HG03196 (cell line): ENCODE results near the gene ACD.
A peak's percentile ranks its signal among the peaks of the same experiment; 100 is the strongest.

Experiments used
- ATAC-seq: cut with Tn5 transposase; IDR thresholded peaks from one replicate; pipeline ENCODE4 v1.9.1; 2021; ENCODE audit not compliant: unreplicated experiment

The ACD gene

DNA sequence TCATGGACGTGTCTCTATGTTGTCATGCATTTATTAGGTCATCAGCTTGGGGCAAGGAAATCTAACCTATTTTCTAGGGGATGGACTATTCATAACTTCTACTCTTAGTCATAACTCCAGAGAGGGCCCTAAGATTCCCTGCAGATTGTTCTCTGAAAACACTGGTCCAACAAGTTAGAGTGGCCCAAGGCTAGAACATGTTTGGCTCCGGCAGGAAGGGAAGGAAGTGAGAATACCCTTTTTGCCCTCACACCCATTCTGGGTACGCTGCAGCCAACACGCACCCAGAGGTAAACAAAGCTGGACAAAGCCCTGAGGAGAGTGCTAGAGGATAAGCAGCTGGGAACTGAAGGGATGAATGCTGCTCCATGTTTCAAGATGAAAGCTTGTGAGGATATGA is 16.5 kb upstream of the ACD start:
- ATAC-seq = no peak

DNA sequence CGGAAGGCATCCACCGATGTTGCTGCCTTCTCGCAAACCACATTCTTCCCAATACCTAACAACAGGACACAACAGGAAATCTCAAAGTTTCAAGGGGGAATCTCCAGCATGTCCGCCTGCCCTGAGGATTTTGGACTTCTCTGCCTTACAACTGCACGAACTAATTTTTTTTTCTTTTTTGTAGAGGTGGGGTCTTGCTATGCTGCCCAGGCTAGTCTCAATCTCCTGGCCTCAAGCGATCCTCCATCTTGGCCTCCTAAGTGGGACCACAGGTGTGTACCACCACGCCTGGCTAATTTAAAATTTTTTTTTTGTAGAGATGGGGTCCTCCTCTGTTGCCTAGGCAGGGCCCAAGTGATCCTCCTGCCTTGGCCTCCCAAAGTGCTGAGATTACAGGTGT is 15.9 kb upstream of the ACD start:
- no peak for ATAC-seq

DNA sequence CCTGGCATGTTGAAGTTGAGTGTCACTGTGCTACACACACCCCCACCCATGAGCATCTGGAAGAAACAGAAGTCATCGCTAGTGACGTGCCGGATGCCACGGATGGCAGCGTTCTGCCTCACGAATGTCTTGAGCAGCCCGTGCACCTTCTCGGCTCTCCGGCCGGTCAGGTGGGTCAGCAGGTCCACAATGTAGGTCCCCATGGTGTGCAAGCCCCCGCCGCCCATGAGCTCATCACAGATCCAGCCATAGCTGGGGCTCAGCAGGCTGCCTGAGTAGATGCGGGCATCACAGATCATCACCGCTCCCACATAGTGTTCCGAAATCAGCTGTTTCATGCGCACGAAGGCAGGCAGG is 15.5 kb upstream of the ACD start:
- ATAC-seq = no peak

DNA sequence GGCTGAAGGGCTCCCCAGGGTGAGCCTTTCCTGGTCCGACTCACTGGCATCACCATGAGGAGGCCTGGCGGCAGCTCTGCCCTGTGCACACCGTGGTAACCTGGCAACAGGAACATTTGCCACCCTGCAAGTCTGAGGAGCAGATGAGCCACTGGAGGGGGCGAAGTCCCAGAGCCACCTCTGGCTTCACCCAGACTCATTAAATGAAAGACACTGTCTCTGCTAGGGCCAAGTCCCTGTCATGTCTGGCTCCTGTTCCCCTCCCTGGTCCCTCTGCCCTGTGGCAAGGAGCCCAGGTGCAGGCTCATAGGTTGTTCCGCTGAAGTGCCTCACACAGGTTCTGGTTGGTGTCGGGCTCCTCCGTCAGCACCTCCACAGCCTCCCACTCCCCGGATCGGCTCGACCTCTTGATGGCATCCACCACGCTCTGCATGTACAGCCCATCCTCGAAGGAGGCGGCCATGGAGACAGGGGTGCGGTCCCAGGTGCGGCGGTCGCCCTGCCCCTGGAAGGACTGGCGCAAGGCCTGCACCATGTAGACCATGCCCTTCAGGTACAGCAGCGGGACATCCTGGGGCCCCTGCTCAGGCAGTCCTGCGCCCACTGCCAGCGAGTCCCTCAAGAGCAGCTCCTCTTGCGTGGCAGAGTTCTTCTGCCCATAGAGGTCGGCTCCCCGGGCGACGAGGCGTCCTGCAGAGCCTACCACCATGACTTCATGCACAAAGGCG is 15.0 kb upstream of the ACD start:
- ATAC-seq = no peak

DNA sequence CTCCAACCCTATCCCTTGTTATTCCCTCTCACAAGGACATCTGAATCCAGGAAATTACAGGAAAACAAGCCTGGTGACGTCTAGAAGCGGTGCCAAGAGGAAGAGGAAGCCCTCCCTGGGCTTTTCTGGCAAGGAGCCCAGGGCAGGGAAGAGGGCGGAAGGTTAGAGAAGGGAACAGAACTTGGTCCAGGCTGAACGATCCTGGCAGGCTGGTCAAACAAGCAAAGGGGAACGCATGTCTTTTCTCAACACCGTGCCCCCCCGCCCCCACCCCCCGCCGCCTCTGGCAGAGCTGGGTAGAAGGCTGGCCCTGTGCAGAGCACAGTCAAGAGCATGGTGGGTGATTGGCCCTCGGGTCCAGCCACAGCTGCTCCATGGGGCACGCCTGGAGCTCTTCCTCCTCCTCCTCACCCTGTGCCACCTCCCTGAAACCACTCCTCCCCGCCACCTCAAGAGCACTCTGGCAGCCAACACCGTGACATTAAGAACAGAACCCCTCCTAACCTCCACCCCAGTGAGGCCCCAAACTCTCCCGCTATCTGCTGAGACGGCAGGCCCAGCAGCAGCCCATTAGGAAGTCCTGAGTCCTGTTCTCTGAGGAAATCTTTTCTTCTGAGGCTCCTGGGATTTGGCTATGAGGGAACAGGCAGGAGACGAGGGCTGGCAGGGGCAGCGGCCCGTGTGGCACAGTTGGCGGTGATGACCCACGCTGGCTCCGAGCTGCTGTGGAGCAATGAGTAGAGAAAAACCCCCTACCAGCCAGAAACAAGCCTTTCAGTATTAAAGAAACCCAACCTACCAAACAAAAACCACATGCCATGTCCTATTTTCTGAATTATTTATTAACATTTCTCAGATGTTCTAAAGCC is 13.9 kb upstream of the ACD start:
- ATAC-seq = no peak

DNA sequence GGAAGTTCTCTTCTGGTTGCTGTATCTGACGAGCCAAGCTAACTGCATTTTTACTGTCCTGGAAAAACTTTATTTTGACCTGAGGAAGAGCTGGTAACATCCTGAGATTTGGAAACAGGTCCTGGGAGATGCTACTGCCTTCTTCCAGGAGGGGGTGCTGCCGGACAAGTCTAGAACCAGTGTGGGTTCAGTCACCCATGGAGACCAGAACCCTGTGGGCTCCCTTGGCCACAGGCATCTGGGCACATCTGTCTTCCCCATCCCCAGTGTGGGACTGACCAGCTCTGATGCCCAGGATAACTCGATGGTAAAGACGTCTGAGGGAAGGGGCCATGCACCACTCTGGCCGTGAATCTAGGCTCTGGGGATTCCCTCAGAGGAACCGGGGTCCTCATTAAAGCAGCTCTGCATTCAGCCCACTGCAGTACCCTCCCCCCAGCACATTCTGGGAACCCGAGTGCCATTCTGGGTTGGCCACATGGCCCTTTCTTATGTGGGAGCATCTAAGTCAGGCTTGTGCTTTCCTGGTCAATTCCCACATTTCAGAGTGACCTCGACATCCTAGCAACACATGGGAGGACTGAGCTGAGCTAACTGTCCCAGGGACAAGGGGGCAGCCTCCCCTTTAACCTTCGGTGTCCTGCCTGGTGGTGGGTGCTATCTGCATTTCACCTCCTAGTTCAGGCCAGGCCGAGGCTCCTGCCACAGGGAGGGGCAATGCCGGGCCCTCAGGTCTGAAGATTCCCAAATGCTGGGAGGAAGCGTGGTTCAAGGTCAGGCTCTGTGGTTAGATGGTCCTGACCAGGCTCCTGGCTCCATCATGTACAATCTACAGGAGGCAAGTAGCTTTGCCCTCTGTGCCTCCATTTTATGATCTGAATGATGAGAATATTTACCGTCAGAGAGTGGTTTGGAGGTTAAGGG is 12.9 kb upstream of the ACD start:
- no peak for ATAC-seq

DNA sequence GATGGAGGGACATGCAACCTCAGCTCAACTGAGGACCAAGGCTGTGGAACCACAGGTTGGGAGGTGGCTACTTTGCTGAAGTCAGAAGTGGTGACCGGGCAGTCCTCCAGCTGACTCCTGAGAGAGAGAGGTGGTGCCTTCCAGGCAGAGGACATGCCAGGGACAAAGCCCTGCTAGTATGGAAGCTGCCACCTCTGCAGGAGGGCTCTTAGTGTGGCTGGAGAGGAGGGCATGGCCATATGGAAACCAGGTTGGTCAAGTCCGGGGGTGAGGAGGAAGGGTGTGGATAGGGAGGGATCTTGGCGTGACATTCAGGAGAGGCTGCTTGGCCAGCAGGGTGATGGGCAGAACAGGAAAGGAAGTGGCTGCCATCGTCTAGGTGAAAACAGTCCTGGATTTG is 12.2 kb upstream of the ACD start:
- ATAC-seq = no peak

DNA sequence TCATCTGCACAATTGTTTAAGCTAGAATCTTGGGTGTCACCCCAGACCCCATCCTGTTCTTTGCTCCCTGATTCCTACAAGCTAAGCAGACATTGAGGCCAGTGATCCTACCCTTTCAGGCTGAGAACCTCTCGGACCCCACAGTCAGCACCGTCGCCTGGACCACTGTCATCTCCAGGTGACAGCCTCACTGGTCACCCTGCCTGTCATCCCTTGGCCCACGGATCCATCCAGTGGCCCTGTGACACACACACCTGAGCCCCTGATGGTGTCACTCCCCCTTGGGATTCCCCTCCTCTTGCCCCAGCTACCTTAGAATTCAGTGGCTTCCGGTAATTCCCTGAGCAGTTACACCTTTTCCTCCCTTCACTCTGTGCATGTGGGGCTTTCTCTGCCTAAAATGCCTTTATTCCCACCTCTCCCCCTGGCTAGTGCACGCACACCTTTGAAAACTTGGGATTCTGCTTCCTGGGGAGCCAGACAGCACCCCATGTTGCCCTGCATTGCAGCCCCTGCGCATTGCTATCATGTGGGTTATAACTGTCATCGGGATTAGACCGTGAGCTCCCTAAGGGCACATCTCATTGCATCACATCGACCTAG is 9.5 kb upstream of the ACD start:
- ATAC-seq = no peak

DNA sequence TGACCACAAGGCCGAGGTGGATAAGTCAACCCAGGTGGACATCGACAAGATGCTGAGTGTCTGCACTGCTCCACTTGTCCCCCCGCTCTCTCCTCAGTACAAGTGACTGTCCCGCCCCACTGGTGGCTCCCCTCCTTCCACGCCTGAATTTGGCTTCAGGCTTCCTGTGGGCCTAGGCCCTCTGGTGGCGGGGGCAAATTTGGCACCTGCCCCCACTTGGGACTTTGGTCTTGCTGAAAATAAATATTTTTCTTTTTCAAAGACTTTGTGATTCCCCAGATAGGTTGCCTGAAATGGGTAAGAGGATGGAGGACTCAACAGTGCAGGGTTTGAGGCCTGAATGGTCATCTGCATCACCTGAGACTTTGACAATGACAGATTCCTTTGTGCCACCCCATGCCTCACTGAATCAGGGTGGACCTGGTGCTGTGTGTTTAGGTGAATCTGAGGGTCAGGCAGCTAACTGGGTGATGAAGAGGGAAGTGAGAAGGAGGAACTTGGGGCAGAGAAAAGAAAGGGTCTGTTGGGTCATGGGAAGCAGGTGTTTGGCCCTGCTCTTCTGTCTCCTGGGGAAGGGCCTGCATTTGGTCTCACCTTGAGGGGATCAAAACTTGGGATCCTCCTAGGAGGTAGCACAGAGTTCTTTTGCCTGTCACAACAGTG is 8.6 kb upstream of the ACD start:
- ATAC-seq = no peak

DNA sequence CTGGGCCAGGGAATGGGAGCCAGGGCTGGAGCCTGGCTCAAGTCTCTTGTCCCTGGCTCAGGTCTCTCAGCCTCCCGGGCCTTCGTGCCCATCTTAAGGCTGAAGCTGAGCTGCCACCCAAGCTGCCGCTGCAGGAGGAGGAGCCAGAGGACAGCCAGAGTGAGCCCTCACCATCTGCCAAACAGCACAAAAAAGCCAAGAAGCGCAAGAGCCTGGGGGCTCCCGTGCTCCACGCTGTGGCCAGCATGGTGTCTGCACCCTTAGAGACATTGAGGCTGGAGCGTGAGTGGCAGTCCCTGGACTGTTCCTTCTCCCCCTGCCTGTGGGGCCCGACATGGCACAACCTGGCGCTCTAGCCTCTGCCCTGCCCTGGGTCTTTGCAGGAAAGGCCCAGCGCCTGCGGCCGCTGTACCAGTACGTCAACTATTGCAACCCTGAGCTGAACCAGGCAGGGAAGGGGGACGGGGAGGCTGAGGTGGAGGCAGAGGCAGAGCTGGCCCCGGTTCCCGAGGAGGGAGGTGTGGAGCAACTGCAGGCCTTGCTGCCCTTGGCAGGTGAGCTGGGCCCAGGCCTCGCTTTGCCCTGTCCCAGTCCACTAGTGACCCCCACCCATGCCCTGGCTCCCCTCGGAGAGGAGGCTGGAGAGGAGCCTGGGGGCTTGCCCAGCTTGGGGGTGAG is 7.9 kb upstream of the ACD start:
- peak; percentile 66 for ATAC-seq

DNA sequence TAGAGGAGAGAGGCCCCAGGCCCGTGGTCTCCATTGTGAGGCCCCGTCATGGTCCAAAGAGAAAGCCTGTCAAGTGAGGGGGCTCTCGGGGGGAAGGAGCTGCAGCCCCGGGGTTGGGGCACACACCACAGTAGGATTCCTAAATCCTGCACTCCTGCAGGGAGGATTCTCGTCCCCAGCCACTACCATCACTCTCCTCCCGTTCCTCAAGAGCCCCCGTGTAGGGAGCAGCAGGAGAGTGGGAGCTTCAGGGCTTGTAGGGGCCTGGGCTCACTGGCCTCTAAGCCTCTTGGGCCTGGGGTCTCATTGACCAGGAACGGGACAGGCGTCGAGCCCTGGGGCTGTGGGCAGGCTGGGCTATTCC is 7.4 kb upstream of the ACD start:
- ATAC-seq = no peak

DNA sequence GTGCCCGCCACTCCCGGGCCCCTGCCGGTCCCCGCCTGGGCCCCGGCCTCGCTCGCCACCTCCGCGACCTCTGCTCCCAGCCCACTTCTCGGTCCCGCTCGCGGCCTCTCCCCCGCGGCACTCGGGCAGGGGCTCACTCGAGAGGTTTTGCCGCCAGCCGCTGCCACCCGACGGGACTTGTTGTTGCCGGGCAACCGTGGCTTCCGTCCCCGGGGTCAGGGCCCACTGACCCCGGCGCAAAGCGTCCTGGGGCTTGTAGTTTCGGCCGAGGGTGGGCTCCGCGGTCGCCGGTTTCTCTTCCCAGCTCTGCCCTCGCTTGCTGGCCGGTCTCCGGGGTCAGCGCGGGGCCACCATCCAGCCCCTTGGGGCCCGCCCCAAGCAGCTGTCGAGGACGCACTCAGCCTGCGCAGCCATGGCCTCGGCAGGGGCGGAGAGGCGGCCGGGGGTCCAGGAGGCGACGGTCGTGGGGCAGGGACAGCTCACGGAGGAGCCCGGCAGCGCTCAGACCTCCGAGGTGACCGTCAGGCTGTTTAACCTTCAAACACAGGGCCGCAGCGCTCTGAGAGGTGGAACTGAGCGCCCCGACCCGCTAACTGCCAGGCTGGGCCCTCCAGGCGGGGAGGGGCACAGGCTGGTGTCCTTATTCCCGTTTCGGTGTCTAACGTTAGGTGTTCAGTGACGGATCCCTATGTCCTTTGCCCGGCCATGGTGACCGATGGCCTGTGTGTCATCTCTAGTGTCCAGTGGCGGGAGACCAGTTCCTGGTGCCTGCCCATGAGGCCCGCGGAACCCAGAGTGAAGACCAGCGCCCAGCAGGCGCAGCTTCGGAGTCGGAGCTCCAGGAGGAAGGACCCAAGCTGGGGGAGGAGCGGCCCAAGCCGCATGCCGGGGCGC is 6.7 kb upstream of the ACD start, which contains the start of the genes C16orf86 and ENKD1:
Gene C16orf86, plus strand, starts transcription at position 256 of the 894 bp plus-strand sequence. Its CDS starts 157 bp downstream, at position 413.
Gene ENKD1, minus strand, starts transcription at position 192 of the 894 bp plus-strand sequence. CDS start 308 bp downstream, outside the sequence.
- ATAC-seq = peak; percentile 42

DNA sequence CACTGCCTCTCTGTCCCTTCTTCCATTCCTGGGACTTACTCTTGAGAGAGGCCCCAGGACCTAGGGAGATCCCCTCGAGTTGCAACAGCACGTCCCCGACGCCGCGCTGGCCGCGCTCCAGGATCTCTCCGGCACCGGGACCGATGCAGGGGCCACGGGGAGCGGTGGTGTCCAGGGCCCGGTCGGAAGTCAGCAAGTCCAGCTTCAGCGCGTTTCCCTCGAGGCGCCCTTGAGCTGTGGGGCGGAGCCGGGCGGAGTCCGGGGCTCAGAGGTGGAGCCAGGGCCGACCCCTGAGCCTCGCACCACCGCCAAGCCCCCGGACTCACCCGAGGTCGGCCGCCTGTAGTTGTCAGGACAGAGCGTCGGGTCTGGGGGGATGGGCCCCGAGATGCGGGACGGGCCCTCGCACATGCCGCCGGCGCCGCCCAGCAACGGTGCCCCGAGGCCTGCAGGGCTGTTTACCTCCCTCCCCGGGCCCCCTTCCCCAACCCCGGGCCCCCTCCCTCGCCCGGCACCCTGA is 6.0 kb upstream of the ACD start:
- ATAC-seq = no peak

DNA sequence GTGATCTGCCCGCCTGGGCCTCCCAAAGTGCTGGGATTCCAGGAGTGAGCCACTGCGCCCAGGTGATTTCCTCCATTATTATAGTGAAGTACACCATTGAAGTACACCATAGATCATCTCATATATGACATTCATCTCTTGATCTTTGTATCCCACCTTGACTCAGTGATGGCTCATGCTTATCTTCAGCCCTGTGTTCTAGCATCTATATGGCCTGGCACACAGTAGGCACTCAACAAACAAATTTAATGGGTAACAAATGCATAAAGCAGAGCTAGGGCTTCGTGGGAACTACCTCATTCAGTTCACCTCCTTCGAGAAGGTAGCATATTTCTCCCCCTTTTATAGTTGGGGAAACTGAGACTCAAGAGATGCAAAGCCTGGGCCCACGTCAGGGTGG is 5.5 kb upstream of the ACD start:
- no peak for ATAC-seq

DNA sequence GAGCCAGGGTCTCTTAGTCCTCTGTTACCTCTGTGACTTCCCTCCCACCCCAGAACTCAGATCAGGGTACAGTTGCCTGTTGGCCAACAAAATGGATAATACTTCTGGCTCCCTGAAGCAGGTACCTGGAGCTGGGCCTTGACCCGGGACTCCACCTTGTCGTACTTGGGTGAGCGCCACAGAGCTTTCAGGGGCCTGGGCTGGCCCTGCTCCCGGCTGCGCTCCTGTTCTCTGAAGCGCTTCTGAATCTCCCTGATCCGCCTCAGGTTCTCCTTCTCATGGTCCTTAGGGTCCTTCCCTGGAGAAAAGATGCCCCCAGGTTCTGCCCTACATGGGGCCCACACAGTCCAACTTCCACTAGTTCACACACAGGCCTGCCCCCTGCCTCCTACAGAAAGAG is 4.8 kb upstream of the ACD start:
- no peak for ATAC-seq

DNA sequence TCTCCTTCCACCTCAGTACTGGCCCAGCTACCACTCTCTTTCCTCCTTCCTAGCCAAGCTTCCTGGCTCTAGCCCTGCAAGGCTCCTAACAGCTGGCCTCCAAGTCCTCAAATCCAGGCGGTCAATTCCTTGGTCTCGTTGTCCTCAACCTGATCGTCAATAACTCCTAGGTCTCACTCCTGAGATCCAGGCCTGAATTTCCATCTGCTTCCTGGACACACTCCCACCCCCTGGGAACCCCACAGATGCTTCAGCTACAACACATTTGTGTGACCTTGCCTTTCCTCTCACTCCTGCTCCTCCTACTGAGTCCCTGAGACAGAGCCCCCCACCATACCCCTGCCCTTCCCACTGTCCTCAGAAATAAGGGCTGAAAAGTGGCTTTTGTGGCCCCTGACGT is 4.2 kb upstream of the ACD start:
- no peak for ATAC-seq

DNA sequence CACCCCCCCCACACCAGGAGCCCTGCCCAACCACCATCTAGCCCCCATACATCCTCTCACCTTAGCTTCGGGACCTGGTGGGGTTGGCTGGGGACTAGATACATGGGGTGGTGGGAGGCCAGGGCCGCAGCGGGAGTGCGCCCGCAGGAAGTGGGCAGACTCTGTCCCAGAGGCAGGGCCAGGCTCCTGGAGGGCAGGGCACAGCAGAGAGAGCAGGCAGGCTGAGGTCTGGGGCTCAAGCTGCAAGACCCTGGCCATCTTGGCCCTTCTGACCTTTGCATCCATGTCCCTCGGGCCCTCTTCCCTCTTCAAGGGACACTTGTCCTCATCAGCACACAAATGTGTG is 3.8 kb upstream of the ACD start:
- ATAC-seq = no peak

DNA sequence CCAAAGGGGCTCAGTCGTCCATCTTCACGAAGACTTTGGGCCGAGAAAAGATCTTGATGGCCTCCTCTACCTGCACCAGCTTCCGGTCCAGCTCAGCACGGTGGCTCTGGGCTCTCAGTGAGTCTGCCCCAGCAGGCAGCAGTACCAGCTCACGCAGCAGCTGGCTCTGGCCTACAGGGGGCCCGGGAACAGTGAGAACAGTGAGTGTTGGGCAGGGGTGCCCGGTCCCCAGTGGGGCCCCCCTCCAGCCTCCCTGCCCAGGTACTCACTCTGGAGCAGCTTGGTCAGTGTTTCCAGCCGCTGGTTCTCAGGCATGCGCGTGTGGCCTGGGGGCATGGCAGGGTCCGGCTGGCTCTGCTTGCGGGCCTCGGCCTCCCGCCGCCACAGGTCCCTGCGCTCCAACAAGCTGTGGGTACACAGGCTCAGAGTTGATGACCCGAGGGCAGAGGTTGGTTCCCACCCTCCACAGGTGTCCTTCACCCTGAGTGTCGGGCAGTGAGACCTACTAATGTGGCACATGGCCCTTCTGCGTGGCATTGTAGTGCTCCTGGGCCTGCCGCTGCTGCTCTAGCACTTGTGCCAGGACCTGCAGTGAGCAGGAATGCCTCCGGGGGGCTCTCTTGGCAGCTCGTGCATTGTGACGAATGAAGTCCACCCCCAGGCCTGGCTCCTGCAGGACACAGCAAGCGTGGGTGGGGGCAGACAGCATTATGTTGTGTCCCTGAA is 3.3 kb upstream of the ACD start:
- no peak for ATAC-seq
